B cell (primary cell): Measurements from ENCODE around the gene ASTL. TPM values are rescaled to one million over a fixed set of nuclear protein-coding genes. Genes with fewer than 3 reads are reported as not detected.

Experiments
- ATAC-seq: fragments of 200-7000 bp; cut with Tn5 transposase; one replicate; pipeline ENCODE4 v1.10.0; 2021; ENCODE audit warnings: low read depth, mild to moderate bottlenecking, moderate number of reproducible peaks, moderate library complexity
- CTCF ChIA-PET: fragments of 350-600 bp; sonication (Branson Sonifier 250); formaldehyde crosslinking; loops from one replicate; lab custom pipeline; 2021; ENCODE audit warnings: antibody characterized with exemption, inconsistent platforms; lab: Charles Lee
- POLR2A ChIA-PET: fragments of 350-600 bp; sonication (Branson Sonifier 250); formaldehyde crosslinking; loops from one replicate; lab custom pipeline; 2021; ENCODE audit warnings: antibody characterized with exemption; lab: Charles Lee
- DNase-seq: peaks from one replicate; pipeline ENCODE4 v3.0.0; 2013
- H2AFZ ChIP-seq: 2 replicates; pipeline ENCODE4 v1.6.1; 2012; ENCODE audit warnings: mild to moderate bottlenecking, low read depth, low read length; ENCODE audit not compliant: insufficient read depth, poor library complexity, severe bottlenecking
- H3K27ac ChIP-seq, 2 donors: 1 replicate in 1 of 2; 2 replicates in 1 of 2; pipeline ENCODE4 v1.5.1; 2012 to 2013; ENCODE audit warnings: low read length in 2 of 2, mild to moderate bottlenecking in 2 of 2, moderate library complexity in 1 of 2
- H3K27me3 ChIP-seq, 4 experiments: fragments of 200-600 bp in 1 of 4; sonication (generic) in 1 of 4; replicated peaks in 1 of 4; 1 replicate in 2 of 4; 2 replicates in 2 of 4; pipeline versions ENCODE4 v1.6.1 to v1.7.0; 2013 to 2016; ENCODE audit warnings: low read length in 3 of 4, mild to moderate bottlenecking in 2 of 4, mixed read lengths in 1 of 4, moderate library complexity in 1 of 4; ENCODE audit not compliant: insufficient read depth in 4 of 4, control insufficient read depth in 3 of 4; ENCODE audit errors: control extremely low read depth in 1 of 4
- H3K36me3 ChIP-seq, 2 experiments: replicated peaks in 1 of 2; 1 replicate in 1 of 2; 2 replicates in 1 of 2; pipeline versions ENCODE4 v1.6.1 to v1.7.1; 2013; ENCODE audit warnings: low read length in 1 of 2; ENCODE audit not compliant: insufficient read depth in 2 of 2, control insufficient read depth in 1 of 2; ENCODE audit errors: control extremely low read depth in 1 of 2, extremely low read depth in 1 of 2
- H3K4me1 ChIP-seq, 2 donors: fragments of 200-600 bp in 1 of 2; sonication (generic) in 1 of 2; 1 replicate in 1 of 2; 2 replicates in 1 of 2; pipeline versions ENCODE4 v1.5.1 to v1.6.1; 2013 to 2017; ENCODE audit warnings: low read length in 2 of 2; ENCODE audit not compliant: control insufficient read depth in 2 of 2, insufficient read depth in 2 of 2
- H3K4me2 ChIP-seq: replicated peaks from 2 replicates; pipeline ENCODE3; 2012; ENCODE audit warnings: mild to moderate bottlenecking, low read depth, low read length; ENCODE audit not compliant: poor library complexity, severe bottlenecking
- H3K4me3 ChIP-seq, 5 experiments: fragments of 200-600 bp in 1 of 5; sonication (generic) in 1 of 5; 1 replicate in 3 of 5; 2 replicates in 2 of 5; pipeline versions ENCODE4 v1.5.1 to v1.7.0; 2011 to 2016; ENCODE audit warnings: low read length in 4 of 5, mild to moderate bottlenecking in 4 of 5, low read depth in 2 of 5, control low read depth in 1 of 5, moderate library complexity in 1 of 5; ENCODE audit not compliant: insufficient read depth in 1 of 5; ENCODE audit errors: control extremely low read depth in 1 of 5, extremely low read depth in 1 of 5
- H3K79me2 ChIP-seq: fragments of 200-600 bp; sonication (generic); one replicate; pipeline ENCODE4 v1.6.0; 2016; ENCODE audit warnings: low read length; ENCODE audit not compliant: control insufficient read depth, insufficient read depth
- H3K9ac ChIP-seq: fragments of 200-600 bp; sonication (generic); 2 replicates; pipeline ENCODE4 v1.6.1; 2017; ENCODE audit warnings: mild to moderate bottlenecking, low read length, moderate library complexity
- H3K9me3 ChIP-seq, 3 donors: one replicate each; pipeline versions ENCODE4 v1.6.1 to v1.7.1; 2013; ENCODE audit warnings: low read length in 2 of 3; ENCODE audit not compliant: control insufficient read depth in 2 of 3, insufficient read depth in 1 of 3; ENCODE audit errors: control extremely low read depth in 1 of 3
- H4K20me1 ChIP-seq: 2 replicates; pipeline ENCODE4 v1.6.0; 2012; ENCODE audit warnings: mild to moderate bottlenecking, low read length; ENCODE audit not compliant: insufficient read depth, control insufficient read depth, poor library complexity, severe bottlenecking
- H3K27ac Mint-ChIP-seq: one replicate; pipeline ENCODE4 v1.8.0; 2021; ENCODE audit warnings: mixed read lengths
- H3K27me3 Mint-ChIP-seq: one replicate; pipeline ENCODE4 v1.8.0; 2021; ENCODE audit warnings: mixed read lengths
- H3K4me1 Mint-ChIP-seq: one replicate; pipeline ENCODE4 v1.8.0; 2021; ENCODE audit warnings: mixed read lengths
- H3K4me3 Mint-ChIP-seq: one replicate; pipeline ENCODE4 v1.8.0; 2021; ENCODE audit warnings: mixed read lengths
- H3K9me3 Mint-ChIP-seq: one replicate; pipeline ENCODE4 v1.8.0; 2022; ENCODE audit warnings: mixed read lengths; ENCODE audit not compliant: insufficient read depth
- EZH2 ChIP-seq: IDR thresholded peaks from 2 replicates; pipeline ENCODE4 v1.6.1; 2012; ENCODE audit warnings: borderline replicate concordance, low read depth, mild to moderate bottlenecking, moderate library complexity, low read length; ENCODE audit not compliant: insufficient read depth, poor library complexity, severe bottlenecking
- WGBS: methylation state at CpG from one replicate; pipeline ENCODE4 v1.1.5; 2013; ENCODE audit warnings: missing lambda C conversion rate; ENCODE audit not compliant: insufficient coverage; 5-methylcytosine and 5-hydroxymethylcytosine counted together
- intact Hi-C: fragments of 100-400 bp; cut with micrococcal nuclease; formaldehyde crosslinking; loops from one replicate; pipeline ENCODE4 v1.10.0; 2022
- polyA plus RNA-seq: library from polyadenylated mRNA; depleted of rRNA; stranded (reverse); fragments of >200 nt; gene quantifications from 2 replicates; pipeline ENCODE4 v1.2.3, GENCODE V29; 2012
- total RNA-seq, 2 donors: library from RNA; stranded (reverse); fragments of 120-200 nt in 1 of 2; gene quantifications; 1 replicate in 1 of 2; 2 replicates in 1 of 2; pipeline versions ENCODE4 v1.2.3 to v1.2.4, GENCODE V29; 2013 to 2022
- TF ChIP-seq, protein P1 (sequence below): fragments of 200-600 bp; IDR thresholded peaks from one replicate; pipeline ENCODE4 v1.8.0; 2022; ENCODE audit warnings: antibody characterized with exemption, mild to moderate bottlenecking

Gene ASTL
- total and polyA plus RNA-seq, 2 donors (not counting 1 experiment from before 2014, with no cell fraction given): 0.15 to 0.59 TPM

DNA sequence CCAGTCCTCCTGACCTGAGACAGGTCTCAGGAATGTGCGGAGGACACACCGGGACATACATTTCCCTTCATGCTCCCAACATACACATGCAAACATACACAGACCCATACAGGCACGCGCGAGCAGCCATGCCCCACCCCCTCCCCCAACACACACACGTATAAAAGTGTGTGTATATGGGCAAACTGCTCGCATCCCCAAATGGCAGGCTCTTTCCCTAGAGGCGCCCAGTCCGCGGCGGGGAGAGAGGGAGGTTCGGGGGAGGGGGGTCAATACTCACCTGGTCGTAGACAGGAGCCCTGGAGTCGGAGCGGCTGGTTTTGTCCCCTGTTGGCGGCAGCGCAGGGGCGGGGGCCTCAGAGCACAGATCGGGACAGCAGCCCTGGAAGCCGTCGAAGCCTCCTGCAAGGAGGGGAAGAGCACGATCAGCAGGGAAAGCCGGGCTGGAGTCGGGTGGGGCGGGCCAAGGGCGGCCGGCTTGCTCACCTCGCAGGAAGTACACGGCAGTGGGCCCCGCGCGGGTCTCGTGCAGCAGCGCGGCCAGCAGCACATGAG, 6.3 kb upstream of the ASTL start:
- H3K79me2 ChIP-seq: peaks cover 2% of the 10 kb centered on the region
- H3K36me3 ChIP-seq: no peaks in the 10 kb centered on the region
- ChIA-PET CTCF (interaction anchor here (1.6 to 23.6 kb wide), 3 partner anchors 12 to 27 kb away, joined by 5 to 1065 read pairs (median 18); no protein-coding TSS in a partner anchor), POLR2A (interaction anchor here (0.5 to 7.9 kb wide), 5 partner anchors 14 to 64 kb away, joined by 4 to 47 read pairs (median 9); partner anchors contain the start of genes ADRA2B and STARD7)
- peak overlapping the region; percentile 69 for H3K9ac ChIP-seq
- no peak overlapping the region for H2AFZ ChIP-seq
- Mint-ChIP-seq H3K4me1 (peaks cover 68% of the 10 kb centered on the region), H3K9me3 (no peaks in the 10 kb centered on the region), H3K27ac (peak overlapping the region; percentile 91), H3K27me3 (no peaks in the 10 kb centered on the region), H3K4me3 (peak overlapping the region; percentile 92)
- peak overlapping the region; percentile 91 for H3K4me2 ChIP-seq
- H3K4me3 ChIP-seq: peak overlapping the region; percentile 42 to 71 (median 59)
- H3K27me3 ChIP-seq: no peaks in the 10 kb centered on the region
- intact Hi-C loops: loop anchor here (1.0 kb wide), 3 partner anchors 20 to 393 kb away; partner anchors contain the start of gene STARD7
- ATAC-seq: no peak
- peak overlapping the region; percentile 47 to 53 for H3K27ac ChIP-seq
- H3K9me3 ChIP-seq: no peaks in the 10 kb centered on the region
- peaks cover 53 to 66% of the 10 kb centered on the region in 2 donors for H3K4me1 ChIP-seq
- peaks cover 17% of the 10 kb centered on the region for H4K20me1 ChIP-seq
- no peak for DNase-seq
- 0% methylated on average over 29 of the region's 35 CpGs for WGBS
- TF ChIP-seq, protein P1, sequence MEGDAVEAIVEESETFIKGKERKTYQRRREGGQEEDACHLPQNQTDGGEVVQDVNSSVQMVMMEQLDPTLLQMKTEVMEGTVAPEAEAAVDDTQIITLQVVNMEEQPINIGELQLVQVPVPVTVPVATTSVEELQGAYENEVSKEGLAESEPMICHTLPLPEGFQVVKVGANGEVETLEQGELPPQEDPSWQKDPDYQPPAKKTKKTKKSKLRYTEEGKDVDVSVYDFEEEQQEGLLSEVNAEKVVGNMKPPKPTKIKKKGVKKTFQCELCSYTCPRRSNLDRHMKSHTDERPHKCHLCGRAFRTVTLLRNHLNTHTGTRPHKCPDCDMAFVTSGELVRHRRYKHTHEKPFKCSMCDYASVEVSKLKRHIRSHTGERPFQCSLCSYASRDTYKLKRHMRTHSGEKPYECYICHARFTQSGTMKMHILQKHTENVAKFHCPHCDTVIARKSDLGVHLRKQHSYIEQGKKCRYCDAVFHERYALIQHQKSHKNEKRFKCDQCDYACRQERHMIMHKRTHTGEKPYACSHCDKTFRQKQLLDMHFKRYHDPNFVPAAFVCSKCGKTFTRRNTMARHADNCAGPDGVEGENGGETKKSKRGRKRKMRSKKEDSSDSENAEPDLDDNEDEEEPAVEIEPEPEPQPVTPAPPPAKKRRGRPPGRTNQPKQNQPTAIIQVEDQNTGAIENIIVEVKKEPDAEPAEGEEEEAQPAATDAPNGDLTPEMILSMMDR: no peak
- TF ChIP-seq EZH2: no peak
